SU-DHL-6 (cell line): ENCODE measurements around the gene ZNF286A.
"Not testable (repeated sequence)": the region's sequence is repeated elsewhere in the genome, so short reads cannot be mapped to it uniquely, and the experiment has no call there.

Experiments
- EZH2phosphoT487 ChIP-seq: fragments of 200-600 bp; sonication (generic), shearing (Covaris generic); conservative IDR thresholded peaks from 2 replicates; pipeline ENCODE4 v1.6.1; 2018; ENCODE audit warnings: mild to moderate bottlenecking, antibody characterized with exemption, low read length, moderate library complexity, mixed read lengths
- TF ChIP-seq, protein P1 (sequence below): fragments of 200-600 bp; sonication (generic); IDR thresholded peaks from one replicate; pipeline ENCODE4 v1.5.1; 2017; ENCODE audit warnings: antibody characterized with exemption, mild to moderate bottlenecking, low read length, moderate library complexity; ENCODE audit not compliant: insufficient read depth, poor library complexity, severe bottlenecking

GRCh38 chr17:15739259-15739658 lies 39.7 kb downstream of the ZNF286A start:
- TF ChIP-seq, protein P1, sequence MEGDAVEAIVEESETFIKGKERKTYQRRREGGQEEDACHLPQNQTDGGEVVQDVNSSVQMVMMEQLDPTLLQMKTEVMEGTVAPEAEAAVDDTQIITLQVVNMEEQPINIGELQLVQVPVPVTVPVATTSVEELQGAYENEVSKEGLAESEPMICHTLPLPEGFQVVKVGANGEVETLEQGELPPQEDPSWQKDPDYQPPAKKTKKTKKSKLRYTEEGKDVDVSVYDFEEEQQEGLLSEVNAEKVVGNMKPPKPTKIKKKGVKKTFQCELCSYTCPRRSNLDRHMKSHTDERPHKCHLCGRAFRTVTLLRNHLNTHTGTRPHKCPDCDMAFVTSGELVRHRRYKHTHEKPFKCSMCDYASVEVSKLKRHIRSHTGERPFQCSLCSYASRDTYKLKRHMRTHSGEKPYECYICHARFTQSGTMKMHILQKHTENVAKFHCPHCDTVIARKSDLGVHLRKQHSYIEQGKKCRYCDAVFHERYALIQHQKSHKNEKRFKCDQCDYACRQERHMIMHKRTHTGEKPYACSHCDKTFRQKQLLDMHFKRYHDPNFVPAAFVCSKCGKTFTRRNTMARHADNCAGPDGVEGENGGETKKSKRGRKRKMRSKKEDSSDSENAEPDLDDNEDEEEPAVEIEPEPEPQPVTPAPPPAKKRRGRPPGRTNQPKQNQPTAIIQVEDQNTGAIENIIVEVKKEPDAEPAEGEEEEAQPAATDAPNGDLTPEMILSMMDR = not testable (repeated sequence)
- TF ChIP-seq EZH2phosphoT487 = not testable (repeated sequence)
